T1000 (cell line): ENCODE measurements around the gene CALM3.

Experiments used
- DNase-seq: peaks from one replicate; lab custom pipeline; 2025; ENCODE audit warnings: mixed read lengths; lab: John Stamatoyannopoulos, UW

Gene CALM3

DNA sequence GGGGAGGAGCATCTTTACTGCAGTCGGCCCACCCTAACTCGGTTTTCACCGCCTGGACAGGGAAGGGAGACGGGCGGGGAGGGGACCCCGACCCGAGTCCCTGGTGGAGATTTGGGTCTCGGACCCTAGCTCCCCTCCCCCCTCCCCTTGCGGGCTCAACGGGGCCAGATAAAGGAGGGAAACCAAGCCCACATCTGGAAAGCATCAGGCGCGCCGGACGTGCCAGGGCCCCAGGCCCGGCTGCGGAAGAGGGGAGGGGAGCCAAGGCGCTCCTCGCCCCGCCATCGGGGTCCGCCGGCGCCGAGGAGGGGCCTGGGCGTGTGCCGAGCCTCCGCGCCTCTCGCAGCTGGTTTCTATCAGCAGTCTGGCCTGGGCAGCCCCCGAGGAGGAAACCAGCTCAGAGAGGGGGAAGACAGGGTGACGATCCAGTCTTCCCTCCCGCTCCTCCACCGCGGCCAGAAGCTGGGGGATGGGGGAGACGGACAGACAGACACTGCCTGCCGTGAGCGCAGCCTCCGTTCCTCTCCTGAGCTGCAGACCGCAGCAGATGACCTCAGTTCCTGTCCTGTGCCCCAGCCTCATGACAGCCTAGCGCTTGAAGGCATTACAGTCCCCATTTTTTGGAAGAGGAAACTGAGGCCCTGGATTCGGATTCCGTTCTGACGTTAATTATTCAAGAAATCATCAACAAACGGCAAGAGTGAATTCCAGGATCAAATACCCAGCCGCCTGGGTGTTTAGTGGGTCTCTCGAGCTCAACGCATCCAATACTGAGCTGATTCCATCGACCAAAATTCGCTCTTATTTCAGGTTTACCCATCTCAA lies 38.4 kb downstream of the CALM3 start:
- DNase-seq = no peak

DNA sequence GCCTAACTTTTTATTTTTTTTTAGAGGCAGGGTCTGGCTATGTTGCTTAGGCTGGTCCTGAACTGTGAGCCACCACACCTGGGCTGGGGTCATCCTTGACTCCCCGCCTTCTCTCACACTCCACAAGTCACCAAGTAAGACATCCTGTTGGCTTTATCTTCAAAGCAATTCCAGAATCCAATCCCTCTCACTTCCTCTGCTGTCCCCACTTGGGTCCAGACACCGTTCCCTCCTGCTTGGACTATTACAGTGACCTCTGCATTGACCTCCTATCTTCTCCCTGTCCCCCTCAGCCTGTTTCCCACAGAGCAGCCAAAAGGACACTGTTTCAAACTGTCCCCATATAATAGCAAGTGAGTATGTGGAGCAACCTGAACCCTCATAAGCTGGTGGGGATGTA lies 39.5 kb downstream of the CALM3 start:
- DNase-seq = no peak

DNA sequence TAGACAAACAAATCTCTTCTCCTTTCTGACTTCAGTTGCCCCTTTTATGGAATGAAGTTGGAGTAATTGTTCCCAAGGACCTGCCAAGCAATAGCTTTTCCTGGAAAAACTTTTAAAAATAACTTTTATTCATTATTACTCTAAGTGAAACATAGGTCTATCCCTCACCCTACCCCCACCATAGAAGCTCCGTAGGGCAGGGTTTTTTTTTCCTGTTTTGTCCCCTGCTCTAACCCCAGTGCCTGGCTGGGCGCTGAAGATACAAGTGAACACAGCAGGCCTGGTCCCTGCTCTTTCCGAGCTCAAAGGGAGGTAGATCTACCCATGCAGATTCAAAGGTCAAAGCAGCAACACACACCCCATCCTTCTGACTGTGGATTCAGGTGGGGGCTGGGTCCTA lies 43.6 kb downstream of the CALM3 start:
- no peak for DNase-seq

DNA sequence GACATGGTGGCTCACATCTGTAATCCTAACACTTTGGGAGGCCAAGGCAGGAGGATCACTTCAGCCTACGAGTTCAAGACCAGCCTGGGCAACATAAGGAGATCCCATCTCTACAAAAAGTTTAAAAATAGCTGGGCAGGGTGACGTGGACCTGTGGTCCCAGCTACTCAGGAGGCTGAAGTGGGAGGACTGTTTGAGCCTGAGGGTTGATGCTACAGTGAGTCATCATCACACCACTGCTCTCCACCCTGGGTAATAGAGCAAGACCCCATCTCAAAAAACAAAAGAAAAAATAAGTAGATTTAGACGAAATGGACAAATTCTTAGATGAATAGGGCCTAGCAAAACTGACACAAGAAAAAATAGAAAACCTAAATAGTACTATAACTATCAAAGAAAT lies 45.3 kb downstream of the CALM3 start:
- DNase-seq = no peak

DNA sequence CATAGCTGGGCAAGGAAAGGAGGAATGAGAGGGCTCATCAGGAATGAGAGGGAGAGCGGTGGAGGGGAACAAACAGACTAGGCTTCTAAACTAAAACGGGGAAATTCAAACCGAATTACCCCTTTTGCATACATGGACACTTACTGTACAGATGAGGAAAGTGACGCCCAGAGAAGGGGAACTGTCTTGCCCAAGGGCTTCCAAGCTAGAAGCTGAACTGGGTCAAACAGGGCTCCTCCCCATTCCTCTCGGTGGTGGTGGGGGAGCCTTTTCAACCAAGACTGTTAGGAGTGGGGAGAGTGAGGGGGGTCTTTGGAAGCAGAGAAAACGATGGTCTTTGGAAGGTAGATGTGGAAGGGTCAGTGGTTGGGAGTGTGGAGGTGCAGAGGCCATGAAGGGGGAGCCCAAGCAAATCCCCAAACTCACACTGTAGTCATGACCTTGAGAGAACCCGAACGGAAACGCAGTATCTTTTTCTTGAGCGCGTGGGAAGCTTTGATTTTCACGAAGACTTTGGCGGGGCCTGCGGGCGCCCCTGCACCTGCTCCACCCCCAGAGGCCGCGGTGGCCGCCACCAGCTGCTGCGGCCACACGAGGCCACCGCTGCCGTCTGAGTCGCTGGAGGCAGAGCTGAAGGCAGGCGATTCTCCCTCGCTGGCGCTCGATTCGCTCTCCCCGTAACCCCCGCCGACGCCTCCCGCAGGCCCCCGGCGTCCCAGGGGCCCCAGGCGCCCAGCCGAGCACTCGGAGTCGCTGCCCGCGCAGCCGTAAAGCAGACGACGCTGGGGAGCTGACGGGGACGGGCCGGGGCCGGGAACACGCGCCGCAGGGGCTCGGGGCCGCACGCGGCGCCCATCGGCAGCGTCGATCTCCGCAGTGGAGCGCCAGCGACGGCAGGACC lies 47.2 kb downstream of the CALM3 start:
- no peak for DNase-seq

DNA sequence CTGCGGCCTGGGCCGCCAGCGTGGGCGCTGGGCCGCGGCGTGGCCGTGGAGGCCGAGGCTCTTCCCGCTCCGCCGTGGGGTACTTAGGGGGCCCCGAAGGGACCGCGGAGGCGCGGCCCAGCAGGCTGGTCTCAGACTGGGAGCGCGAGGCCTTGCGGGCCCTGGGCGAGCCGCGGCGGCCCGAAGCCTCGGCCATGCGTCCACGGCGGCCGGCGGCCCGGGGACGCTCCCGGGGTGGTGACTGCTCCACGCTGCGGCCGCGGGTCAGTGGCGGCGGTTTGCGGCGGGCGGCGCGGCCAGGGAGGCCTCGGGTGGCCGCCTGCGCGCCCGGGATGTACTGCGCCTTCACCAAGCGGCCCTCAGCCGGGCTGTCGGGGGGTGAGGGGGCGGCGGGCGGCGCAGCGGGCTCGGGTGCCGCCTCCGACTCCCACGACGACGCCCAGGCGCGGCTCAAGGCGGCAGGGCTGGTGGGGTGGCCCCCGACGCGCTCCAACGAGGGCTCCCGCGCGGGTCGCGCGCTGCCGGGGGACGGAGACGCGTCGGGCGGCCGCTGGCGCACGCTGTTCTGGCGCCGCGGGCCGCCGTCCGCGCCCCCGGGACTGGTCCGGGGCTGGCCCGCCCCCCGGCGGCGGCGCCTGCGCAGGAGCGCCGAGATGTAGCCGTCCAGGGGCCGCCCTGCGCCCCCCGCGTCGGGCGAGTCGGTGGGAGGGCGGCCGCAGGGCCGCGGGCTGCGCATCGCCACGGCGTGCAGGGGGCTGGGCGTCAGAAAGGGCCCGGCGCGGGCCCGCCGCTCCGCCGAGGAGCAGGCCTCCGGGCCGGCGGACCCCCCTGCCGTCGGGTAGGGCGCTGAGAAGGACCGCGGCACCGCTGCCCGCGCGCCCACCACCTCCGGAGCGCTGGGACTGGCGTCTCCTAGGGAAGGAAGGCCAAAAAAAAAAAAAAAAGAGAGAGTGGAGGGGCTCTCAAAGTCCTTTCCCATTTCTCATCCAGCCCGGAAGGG lies 48.1 kb downstream of the CALM3 start:
- DNase-seq = no peak

DNA sequence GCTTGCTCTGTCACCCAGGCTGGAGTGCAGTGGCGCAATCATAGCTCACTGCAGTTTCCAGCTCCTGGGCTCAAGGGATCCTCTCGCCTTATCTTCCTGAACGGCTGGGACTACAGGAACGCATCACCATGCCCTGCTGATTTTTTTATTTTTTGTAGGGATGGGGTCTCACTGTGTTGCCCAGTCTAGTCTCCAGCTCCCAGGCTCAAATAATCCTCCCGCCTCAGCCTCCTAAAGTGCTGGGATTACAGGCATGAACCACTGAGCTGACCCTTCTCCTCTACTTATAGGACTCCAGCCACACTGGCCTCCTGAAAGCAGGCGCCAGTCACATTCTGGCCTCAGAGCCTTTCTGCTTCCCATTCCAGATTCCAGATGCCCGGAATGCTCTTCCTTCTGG lies 49.3 kb downstream of the CALM3 start:
- no peak for DNase-seq

DNA sequence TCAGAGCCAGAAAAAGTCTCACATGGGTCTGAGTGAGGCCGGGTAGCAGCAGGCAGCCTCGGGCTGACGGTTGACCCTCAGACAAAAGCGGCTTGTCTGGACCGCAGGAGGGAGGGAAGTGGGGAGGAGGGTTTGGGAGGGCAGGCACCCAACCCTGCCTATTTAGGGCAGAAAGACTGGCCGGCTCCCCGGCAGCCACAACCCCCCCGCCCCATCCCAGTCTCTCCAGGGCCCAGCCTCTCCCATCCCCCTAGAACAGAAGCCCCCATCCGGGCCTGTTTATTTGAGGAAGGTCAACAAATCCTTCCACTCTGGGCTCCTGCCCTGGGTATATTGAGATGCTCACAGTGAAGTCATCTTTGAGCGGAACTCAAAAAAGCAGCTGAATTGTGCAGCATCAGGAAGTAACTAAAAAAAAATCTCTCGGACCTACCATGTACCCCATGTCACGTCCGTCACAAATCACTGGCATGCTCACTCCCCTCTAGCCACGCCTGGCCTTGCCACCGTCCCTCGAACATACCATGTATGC lies 53.6 kb downstream of the CALM3 start:
- no peak for DNase-seq

DNA sequence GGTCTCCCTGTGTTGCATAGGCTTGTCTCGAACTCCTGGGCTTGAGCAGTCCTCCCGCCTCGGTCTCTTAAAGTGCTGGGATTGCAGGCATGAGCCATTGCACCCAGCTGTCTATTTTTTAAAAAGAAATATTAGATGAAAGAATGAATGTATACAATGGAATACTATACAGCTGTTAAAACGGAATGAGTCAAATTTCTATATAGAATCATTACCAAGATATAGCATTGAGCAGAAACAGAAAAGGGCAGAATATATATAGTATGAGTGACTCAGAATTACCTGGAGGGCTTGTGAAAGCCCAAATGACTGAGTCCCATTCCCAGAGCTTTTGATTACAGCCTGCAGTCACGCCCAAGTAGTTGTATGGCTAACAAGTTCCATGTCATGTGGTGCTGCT lies 55.4 kb downstream of the CALM3 start:
- DNase-seq = no peak

DNA sequence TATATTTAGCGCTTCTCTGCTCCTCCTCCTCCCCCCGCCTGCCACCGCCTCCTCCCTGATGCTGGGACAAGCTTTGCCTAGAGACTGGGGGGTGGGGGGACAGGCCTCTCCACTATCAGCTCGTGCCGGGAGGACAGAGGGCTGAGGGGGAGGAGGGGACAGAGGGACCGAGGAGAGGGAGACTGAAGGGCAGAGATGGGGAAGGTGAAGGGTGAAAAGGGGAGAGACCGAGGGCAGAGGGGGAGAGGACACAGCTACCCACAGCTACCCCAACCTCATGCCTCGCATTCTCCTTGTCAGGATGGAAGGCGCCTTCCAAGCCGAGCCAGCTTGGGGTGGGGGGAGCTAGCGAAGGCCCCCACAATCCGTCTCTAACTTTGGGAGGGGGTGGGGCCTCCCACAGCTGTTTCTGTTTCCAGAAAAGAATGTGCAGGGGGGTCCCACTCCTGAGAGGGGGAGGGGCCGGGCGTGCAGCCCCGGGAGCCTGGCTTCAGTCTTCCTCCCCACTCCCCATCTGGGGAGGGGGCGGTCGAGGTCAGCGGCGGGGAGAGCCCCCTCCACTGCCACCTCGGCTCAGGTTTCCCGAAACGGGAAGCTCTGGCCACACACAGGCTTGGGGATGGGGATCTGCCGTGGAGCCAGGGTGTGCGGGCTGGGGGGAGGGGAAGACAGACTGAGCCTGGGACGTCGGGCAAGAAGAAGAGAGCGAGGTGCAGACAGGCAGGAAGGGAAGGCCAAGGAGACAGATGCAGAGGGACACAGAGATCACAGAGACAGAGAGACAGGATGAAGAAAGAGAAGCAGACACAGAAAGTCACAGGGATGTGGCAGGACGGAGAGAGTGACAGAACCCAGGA lies 58.2 kb downstream of the CALM3 start:
- no peak for DNase-seq

DNA sequence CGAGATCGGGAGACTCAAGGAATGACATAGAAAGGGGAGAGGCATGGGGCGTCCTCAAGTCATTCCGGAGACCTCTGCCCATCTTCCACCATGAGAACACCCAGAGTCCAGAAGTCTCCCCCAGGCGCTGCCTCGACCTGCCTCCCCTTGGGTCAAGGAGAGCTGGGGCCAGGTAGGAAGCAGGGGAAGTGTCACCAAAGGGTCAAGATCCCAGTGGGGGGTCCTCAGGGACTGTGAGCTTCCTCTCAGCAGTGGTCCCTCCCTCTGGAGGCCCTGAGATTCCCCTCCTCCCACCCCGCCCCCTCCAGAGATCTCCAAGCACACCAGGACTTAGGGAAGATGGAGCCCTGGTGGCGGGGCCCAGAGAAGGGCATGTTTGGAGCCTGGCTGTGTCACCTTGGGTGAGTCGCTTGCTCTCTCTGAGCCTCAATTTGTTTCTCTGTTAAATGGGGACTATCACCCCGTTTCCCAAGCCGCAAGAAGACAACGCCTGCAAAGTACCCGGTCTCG lies 58.9 kb downstream of the CALM3 start:
- DNase-seq = no peak
